AG09309 (cell line): ENCODE data around the gene MYH6.
"Not testable (repeated sequence)": the region's sequence is repeated elsewhere in the genome, so short reads cannot be mapped to it uniquely, and the experiment has no call there.

Experiments used
- DNase-seq: peaks from one replicate; pipeline ENCODE4 v3.0.0-alpha.2; 2010; ENCODE audit warnings: low read depth
- H3K4me3 ChIP-seq: 2 replicates; pipeline ENCODE4 v1.5.1; 2011; ENCODE audit warnings: mild to moderate bottlenecking, low read depth, low read length, moderate library complexity; ENCODE audit not compliant: control insufficient read depth
- TF ChIP-seq, protein P1 (sequence below): IDR thresholded peaks from 2 replicates; pipeline ENCODE4 v1.5.1; 2011; ENCODE audit warnings: mild to moderate bottlenecking, low read depth, low read length, inconsistent platforms; ENCODE audit not compliant: insufficient read depth, control insufficient read depth; ENCODE audit errors: missing control alignments

MYH6 gene

GRCh38 chr14:23403139-23403438 is 5.0 kb downstream of the MYH6 start:
- TF ChIP-seq, protein P1, sequence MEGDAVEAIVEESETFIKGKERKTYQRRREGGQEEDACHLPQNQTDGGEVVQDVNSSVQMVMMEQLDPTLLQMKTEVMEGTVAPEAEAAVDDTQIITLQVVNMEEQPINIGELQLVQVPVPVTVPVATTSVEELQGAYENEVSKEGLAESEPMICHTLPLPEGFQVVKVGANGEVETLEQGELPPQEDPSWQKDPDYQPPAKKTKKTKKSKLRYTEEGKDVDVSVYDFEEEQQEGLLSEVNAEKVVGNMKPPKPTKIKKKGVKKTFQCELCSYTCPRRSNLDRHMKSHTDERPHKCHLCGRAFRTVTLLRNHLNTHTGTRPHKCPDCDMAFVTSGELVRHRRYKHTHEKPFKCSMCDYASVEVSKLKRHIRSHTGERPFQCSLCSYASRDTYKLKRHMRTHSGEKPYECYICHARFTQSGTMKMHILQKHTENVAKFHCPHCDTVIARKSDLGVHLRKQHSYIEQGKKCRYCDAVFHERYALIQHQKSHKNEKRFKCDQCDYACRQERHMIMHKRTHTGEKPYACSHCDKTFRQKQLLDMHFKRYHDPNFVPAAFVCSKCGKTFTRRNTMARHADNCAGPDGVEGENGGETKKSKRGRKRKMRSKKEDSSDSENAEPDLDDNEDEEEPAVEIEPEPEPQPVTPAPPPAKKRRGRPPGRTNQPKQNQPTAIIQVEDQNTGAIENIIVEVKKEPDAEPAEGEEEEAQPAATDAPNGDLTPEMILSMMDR: no peak
- DNase-seq: no peak
- no peak overlapping the region for H3K4me3 ChIP-seq

GRCh38 chr14:23402296-23403138 is 5.6 kb downstream of the MYH6 start:
- H3K4me3 ChIP-seq: no peak overlapping the region
- no peak for DNase-seq
- TF ChIP-seq, protein P1: no peak

GRCh38 chr14:23401291-23401690 is 6.8 kb downstream of the MYH6 start:
- no peak for DNase-seq
- no peak overlapping the region for H3K4me3 ChIP-seq
- TF ChIP-seq, protein P1: no peak

- not testable (repeated sequence) for H3K4me3 ChIP-seq, DNase-seq
These were observed 7.5 kb downstream of the MYH6 start for GRCh38 chr14:23400496-23401149.

- H3K4me3 ChIP-seq: no peak overlapping the region
These were observed 8.5 kb downstream of the MYH6 start for GRCh38 chr14:23399591-23399990.

GRCh38 chr14:23399136-23399535 is 8.9 kb downstream of the MYH6 start:
- DNase-seq: no peak
- TF ChIP-seq, protein P1: no peak
- no peak overlapping the region for H3K4me3 ChIP-seq

More at GRCh38 chr14:23399591-23399990, 8.5 kb downstream of the MYH6 start:
- TF ChIP-seq, protein P1: no peak
- DNase-seq: no peak

- H3K4me3 ChIP-seq: no peak overlapping the region
- no peak for DNase-seq
- TF ChIP-seq, protein P1: no peak
These were observed 9.7 kb downstream of the MYH6 start for GRCh38 chr14:23398348-23398747.
